CD1c-positive myeloid dendritic cell (primary cell): ENCODE data around the gene HGFAC.
"Not testable (repeated sequence)": the region's sequence is repeated elsewhere in the genome, so short reads cannot be mapped to it uniquely, and the experiment has no call there.

Experiments
- DNase-seq: peaks from one replicate; pipeline ENCODE4 v3.0.0-alpha.2; 2016; ENCODE audit errors: extremely low spot score

HGFAC gene

DNA sequence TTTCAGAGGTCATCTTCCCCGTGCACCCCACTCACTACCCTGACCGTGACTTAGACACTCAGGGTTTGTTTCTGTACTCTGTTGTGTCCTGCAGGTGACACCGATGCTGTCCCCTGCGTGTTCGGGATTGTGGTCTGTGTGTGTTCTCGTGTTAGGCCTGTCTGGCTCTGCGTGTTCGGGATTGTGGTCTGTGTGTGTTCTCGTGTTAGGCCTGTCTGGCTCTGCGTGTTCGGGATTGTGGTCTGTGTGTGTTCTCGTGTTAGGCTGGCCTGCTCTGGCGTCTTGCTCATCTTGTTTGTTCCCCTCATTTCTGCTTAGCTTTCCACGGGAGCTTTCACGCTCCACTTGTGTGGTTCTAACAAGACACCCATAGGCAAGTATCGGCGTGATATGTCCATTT is 30.6 kb upstream of the HGFAC start:
- not testable (repeated sequence) for DNase-seq

DNA sequence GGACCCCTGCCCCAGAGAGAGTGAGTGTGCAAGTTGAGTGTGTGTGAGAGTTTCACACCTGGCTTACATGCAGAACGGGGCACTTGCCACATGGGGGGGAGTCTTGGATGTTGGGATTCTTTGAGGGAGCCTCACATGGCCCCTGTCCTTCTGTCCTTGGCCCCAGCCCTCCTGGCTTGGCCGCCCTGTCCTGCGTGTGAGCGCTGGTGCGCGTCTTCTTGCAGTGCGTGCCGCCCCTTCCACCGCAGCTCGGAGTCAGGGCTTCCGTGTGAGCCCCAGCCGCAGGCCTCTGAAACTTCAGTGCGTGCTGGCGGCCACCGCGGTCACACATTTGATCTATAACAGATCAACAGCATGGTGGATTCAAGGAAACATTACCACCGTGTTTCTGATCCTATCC is 30.1 kb upstream of the HGFAC start:
- no peak for DNase-seq

DNA sequence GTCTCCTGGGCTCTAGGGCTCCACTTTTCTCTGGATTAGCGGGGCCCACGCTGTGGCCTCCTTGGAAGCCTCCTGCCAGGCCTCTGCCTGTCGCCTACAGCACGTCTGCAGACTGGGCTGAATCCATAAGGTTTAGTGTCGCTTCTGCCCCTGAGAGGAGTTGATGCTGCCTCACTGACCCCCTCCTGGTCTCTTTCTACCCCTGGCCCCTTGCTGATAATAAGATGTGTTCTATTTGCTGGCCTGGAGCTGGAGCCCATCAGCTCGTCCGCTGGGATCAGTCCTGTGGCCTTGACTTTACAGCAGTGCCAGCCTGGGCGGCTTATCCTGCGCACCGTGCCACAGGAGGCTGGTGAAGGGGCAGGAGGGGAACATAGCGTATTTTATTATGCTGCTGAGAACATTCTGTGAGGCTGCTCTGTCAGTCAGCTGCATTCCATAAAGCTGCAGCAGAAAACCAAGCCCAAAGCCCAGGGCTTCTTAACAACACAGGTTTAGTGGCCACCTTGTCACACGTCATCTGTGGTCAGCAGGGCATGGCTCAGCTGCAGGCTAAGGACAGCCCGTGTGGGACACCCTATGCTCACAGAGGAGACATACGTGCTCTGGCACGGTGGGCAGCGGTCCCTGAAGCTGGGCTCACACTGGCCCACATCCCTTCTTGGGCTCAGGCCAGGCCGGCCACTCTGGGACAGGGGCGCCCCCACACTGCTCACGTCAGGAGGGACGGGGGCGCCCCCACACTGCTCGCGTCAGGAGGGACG is 29.3 kb upstream of the HGFAC start:
- DNase-seq = no peak

- no peak for DNase-seq
Observed at GRCh38 chr4:3413217-3413671, 28.5 kb upstream of the HGFAC start.

- DNase-seq = no peak
Observed at GRCh38 chr4:3413675-3414420, 27.9 kb upstream of the HGFAC start.

- DNase-seq = peak; percentile 79
Observed at GRCh38 chr4:3414421-3415279, 27.1 kb upstream of the HGFAC start.

DNA sequence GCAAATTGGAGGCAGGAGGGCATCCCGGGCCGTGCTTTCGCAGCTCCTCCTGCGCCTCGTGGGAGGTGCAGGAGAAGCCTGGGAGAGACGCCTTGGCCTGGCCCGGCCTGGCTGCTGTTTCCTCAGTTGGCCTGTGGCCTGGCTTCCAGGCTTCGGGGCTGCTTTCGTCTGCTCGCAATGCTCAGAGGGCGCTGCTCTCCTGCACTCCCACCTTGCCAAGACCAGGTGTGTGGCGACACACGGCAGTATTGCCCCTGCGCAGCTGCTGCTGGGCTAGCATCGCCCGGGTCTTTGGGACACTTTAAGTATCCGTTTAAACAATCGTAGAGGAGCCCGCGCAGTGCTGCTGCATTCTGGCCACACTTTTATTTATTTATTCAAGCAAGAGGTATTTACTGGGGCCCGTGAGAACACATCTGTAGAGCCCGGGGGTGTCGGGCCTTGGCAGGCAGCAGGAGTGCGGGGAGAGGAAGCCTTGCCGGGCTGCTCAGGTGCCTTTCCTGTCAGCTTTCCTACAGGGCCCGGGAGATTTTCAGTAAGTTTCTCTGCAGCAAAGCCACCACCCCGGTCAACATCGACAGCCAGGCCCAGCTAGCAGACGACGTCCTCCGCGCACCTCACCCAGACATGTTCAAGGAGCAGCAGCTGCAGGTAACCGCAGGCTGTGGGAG is 26.2 kb upstream of the HGFAC start:
- DNase-seq = no peak

DNA sequence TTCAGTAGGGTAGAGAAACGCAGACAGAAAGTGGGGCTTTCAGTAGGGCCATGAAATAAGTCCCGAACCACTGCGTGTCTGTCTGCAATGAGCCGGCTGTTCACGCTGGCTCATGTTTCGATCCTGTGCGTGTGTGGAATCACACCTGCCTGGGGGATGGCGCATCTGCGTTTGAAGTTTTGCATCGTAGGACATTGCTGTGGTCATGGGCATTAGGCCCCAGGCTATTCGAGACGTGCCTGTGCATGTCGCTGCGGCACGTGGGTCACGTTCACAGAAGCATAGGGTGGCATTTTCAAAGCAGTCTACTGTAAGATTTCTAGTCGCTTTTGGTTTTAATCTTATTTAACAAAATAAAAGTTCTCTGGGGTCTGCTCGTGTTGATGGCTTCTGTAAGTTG is 25.5 kb upstream of the HGFAC start:
- DNase-seq = no peak

DNA sequence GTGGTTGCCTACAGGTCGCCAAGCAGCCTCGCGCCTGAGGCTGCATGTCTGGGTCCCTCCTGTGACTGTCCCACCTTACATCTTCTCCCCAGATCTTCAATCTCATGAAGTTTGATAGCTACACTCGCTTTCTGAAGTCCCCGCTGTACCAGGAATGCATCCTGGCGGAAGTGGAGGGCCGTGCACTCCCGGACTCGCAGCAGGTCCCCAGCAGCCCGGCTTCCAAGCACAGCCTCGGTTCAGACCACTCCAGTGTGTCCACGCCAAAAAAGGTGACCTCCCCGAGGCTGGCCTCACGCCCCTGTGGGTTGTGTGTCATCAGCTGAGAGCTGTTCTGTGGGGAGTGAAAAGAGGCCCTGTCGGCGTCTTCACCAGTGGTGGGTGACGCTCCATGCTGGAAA is 24.9 kb upstream of the HGFAC start:
- DNase-seq = no peak

GRCh38 chr4:3417448-3417847 is 24.3 kb upstream of the HGFAC start:
- no peak for DNase-seq

DNA sequence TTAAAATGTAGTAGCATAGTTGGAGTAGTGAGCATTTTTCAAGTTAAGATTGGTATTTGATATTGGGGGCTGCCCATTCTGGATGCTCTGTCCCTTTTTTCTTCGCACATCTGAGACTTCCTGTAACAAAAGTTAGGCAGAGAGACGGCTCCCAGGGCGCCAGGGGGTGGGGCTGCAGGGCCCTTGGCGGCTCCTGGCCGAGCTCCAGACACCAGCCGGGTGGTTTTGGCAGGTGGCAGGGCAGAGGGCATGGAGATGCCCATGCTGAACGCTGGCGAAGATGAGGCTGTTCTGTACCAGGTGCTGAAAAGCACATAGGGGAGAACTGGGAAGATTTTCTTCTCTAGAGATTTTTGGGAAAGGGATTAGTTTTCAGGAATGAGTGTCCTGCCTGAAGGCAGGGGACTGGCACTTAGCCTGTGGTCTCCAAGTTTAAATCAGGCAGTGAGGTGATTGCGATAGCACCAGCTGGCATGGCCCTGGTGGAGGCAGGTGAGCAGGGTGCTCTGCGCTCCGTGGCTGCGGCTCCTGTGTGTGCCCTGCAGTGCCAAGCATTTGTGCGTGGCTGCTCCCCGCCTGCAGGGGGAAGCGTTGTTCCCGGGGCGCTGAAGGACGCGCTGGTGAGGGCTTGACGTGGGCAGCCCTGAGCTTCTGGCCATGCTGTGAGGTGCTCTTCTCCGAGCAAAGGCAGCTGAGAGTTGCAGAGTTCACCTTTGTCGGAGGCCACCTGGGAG is 23.6 kb upstream of the HGFAC start:
- no peak for DNase-seq

GRCh38 chr4:3419836-3420605 is 21.7 kb upstream of the HGFAC start:
- DNase-seq = no peak

DNA sequence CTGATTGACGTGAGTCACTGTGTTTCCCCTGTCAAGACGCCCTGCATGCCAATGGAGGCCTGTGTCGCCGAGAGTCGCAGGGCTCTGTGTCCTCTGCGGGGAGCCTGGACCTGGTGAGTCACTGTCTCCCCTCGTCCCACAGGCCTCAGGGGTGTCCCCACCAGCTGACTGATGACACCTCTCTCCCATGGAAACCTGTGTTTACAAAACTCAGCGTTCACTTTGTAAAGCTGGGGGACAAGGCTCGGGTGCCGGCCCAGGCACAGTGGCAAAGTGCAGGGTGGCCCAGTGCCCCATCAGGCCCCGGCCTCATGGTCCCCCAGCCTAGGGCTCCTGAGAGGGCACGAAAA is 21.2 kb upstream of the HGFAC start:
- no peak for DNase-seq

DNA sequence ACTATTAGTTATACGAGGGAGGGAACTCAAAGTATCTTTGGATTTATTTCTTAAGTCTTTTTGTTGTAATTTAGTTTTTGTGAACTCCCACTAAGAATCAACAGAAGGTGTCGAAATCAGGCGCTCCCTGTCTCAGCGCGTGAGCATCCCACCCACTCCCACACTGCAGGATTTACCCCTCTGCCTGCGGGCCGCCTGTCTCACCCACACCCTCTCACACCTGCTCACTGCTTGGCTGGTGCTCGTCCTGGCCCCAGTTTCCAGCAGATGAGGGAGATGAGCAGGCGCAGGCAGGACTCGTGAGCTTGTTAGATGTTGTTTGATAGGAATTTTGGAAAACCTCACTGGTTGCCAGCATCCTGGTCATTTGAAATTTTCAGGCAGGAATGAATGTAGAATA is 20.8 kb upstream of the HGFAC start:
- DNase-seq = no peak

DNA sequence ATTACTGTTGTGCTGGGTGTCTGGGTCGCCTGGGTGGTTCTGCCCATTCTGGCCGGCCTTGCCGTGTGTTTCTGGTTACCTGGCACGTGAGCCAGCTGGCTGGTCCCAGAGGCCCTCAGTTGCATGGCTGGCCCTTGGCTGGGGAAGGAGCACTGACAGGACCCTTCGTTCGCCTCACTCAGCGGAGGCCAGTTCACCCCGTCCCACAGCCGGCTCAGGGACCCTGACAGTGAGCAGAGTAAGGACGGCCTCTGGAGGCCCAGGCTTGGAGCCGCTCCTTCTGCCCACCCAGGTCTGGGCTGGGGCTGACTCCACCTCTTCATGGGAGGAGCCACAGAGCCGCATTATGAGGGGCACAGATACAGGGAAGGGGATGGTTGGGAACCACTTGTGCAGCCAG is 20.3 kb upstream of the HGFAC start:
- DNase-seq = no peak

DNA sequence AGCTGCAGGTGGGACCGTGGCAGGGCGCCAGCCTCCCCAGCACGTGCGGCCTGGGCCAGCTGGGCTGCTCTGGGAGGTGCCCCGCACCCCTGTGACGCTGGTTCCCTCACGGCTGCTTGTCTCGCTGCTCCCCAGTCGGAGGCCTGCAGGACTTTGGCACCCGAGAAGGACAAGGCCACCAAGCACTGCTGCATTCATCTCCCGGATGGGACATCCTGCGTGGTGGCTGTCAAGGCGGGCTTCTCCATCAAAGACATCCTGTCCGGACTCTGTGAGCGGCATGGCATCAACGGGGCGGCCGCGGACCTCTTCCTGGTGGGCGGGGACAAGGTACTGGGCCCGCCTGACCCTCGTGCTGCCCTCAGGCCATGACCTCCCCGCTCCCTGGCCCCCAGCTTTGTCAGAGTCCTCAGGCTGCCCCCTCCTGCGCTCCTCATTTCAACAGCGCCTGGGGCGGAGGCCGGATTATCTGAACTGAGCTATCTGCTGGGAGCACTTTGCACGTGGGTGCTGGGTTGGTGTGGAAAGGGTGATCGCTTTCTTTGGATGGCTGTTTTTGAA is 19.4 kb upstream of the HGFAC start:
- DNase-seq = no peak

- no peak for DNase-seq
Observed at GRCh38 chr4:3422808-3423297, 18.9 kb upstream of the HGFAC start.

DNA sequence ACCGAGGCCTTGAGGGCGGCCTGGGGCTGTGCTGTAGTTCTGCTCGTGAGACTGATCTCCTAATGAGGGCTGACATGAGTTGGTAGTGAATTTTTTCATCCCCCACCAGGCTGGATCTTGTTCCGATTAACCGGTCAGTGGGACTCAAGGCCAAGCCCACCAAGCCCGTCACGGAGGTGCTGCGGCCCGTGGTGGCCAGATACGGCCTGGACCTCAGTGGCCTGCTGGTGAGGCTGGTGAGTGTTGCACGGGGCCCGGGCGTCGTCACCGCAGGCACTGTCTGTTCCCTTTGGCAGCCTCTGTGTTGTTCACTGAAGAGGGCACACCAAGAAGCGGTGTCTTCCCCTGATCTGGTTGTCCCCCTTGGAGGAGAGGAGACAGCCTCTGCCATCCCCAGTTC is 18.4 kb upstream of the HGFAC start:
- no peak for DNase-seq

DNA sequence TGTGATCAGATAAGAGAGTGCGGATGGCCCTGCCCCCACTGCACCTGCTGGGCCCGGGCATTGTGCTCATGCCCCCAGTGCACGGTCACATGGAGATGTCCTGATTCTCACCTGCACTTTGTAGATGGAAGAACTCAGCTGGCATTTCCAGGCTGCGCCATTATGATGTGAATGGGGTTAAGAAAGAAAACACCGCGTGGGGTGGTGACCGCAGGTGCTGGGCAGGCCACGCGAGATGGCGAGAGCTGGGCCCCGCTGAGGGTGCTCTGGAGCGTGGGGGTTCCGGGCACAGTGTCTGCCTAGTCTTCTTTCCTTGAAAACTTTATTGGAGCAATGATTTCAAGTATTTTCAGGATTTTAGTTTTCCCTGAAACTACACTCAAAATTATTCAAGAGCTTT is 17.8 kb upstream of the HGFAC start:
- DNase-seq = no peak

GRCh38 chr4:3424522-3425095 is 17.2 kb upstream of the HGFAC start:
- no peak for DNase-seq
